Measurements from ENCODE around the gene FRY.

The FRY gene

GRCh38 chr13:32087955-32088747, 56.6 kb downstream of the FRY start:
- no peak for DNase-seq

DNA sequence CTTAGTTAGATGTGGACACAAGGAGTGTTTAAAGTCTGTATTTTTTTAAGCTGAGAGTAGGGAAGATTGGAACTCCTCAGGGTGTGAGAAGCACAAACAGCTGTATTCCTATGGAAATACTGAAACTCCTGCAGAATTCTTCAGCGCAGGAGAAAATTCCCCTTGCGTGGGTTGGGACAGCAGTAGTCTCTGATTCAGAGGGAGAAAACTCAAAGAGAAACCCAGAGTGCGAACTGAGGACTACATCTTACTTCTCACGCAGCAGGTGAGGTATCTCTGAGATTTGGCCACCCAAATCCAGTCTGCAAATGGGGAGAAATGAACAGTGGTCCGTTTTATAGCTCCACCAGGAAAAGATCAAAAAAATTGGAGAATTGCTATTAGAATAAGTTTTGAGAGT, 60.9 kb downstream of the FRY start:
- no peak for DNase-seq

DNA sequence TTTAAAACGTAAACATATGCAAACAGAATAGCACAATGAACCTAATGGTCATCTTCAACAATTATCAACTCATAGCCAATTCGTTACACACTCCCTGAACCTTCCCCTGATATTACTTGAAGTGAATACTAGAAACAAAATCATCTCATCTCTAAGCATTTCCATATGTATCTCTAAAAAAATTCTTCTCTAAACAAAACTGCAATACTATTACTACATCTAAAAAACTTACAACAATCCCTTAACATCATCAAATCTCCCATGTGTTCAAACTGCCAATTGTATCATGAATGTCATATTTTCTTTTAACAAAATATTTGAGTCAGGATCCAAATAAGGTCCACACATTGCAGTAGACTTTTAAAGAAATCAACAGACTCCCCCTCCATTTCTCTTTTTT, 61.4 kb downstream of the FRY start:
- no peak for DNase-seq

DNA sequence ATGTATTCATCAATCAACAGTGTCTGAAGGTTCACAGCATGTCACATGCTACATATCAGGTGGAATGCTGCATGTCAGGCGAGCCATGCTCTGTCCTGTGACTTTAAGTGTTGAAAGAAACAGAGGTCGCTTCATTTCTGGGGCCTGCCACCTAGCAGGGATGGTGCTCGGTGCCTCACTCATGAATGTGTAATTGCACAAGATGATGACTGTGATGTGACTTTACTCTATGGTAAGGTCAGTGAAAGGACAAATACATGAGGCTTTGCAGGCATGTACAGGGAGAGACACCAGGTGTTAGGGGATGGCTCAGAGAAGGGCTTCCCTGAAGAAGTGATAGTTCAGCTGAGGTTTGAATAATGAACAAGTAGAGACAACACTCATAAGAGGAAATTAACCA, 66.7 kb downstream of the FRY start:
- DNase-seq, result peak; percentile 25

GRCh38 chr13:32105653-32106313, 74.2 kb downstream of the FRY start:
- DNase-seq, result no peak

DNA sequence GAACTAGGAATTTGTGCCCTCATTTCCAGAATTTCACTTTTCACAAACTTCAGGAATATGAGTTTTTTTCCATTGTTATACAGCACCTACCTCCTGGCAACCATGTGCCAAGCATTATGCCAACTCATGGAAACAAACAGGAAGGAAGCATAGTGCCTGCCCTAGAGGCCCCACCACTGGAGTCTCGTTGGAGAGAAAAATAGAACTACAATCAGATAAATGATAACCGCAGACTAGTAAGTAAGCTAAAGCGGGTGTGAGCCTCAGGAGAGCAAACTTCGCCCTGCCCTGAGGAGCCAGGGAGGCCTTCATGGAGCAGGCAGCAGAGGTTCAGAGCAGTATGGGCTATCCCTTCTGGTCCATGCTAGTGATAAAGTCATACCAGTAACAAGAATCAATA, 75.9 kb downstream of the FRY start:
- DNase-seq, result no peak

- no peak for DNase-seq
Observed at GRCh38 chr13:32107973-32108372, 76.4 kb downstream of the FRY start.

DNA sequence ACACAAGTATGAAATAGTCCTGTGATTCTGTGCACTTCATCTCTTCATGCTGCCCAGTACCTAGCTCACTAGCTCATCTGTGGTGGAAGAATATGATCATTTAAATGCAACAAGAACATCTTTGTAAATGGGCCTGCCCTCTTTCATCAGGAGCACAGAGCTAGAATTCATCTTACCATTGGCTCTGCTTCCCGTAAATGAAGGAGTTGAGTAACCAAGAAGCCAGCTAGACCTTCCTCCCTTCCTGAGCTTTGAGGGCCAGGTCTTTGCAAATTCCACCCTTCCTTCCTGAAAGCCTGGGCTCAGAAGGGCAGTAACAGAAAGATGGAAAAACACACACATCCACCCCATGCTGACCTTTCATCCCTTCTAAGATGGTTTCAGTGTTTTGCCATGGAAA, 82.0 kb downstream of the FRY start:
- peak; percentile 15 for DNase-seq

DNA sequence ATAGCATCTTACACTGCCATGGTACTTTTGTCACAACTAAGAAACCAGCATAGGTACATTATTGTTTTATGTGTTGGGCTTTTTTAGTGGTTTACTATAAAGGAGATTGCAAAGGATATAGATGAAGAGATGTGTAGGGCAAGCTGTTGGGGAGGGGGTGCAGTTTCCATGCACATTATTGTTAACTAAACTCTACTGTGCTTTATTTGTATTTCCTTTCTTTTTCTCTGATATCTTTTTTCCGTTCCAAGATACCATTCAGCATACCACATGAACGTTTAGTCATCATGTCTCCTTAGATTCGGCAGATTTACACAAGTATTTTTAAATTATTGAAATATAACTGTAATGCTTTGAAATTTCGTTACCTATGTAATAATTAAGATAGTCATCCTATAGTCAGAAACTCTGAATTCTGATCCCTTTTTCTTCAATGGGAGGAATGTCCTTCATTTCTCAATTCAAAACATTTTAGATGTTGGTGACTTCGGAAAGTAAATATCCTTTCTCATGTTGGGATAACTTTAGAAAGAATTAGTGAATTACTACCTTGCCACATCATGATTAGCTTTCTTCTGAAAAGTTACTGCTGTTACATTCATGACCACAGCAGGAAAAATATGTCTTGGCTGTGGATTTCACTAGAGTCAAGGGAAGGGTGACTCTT, 82.8 kb downstream of the FRY start:
- DNase-seq, result peak; percentile 26

- peak; percentile 80 for DNase-seq
Observed at GRCh38 chr13:32115066-32115465, 83.5 kb downstream of the FRY start.

GRCh38 chr13:32116210-32116609, 84.6 kb downstream of the FRY start:
- peak; percentile 93 for DNase-seq

- DNase-seq, result peak; percentile 47
Observed at GRCh38 chr13:32117001-32117400, 85.4 kb downstream of the FRY start.

- DNase-seq, result peak; percentile 72
Observed at GRCh38 chr13:32117701-32118100, 86.1 kb downstream of the FRY start.

DNA sequence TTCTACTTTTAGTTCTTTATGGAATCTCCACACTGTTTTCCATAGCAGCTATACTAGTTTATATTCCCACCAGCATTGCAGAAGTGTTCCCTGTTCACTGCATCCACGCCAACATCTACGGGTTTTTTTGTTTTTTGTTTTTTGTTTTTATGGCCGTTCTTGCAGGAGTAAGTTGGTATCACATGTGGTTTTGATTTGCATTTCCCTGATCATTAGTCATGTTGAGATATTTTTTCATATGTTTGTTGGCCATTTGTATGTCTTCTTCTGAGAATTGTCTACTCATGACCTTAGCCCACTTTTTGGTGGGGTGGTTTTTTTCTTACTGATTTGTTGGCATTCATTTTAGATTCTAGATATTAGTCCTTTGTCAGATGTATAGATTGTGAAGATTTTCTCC, 89.7 kb downstream of the FRY start:
- no peak for DNase-seq

GRCh38 chr13:32124743-32125142, 93.2 kb downstream of the FRY start:
- peak; percentile 74 for DNase-seq

- peak; percentile 93 for DNase-seq
Observed at GRCh38 chr13:32125221-32125689, 93.7 kb downstream of the FRY start.

DNA sequence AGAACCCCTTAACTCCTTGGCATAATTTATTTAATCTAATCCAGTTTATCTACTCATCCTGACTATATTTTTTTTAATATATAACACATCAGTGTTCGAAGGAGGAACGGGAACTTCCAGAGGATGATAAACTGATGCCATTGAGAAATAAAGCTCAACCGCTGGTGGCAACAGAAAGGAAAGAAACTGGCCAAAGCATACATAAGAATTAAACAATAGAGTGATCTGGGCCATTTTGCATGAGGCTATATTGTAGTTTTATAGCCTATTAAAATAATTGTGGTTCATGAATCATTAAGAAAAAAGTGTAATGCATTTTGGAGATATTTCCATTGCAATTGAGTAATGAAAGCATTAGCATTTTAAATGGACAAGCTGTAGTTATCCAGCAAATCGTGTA, 94.2 kb downstream of the FRY start:
- DNase-seq, result peak; percentile 89

- DNase-seq, result peak; percentile 35
Observed at GRCh38 chr13:32126278-32126677, 94.7 kb downstream of the FRY start.

DNA sequence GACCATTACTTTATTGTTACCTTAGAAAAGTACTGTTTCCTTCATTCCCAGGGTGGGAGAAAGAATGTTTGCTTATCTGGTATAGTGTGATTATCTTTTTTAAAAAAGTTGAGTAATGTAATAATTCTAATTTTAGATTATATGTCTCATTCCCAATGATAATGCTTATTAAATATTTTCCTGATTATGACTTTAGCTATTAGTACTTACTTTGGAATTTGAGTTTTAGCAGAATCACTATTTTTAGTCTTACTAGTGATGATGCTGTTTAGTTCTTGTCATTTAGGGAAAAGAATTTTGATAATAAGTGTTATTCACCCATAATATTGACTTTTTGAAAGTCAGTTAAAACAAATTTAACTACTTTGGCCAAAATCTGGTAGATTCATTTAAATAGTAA, 95.2 kb downstream of the FRY start:
- DNase-seq, result no peak

DNA sequence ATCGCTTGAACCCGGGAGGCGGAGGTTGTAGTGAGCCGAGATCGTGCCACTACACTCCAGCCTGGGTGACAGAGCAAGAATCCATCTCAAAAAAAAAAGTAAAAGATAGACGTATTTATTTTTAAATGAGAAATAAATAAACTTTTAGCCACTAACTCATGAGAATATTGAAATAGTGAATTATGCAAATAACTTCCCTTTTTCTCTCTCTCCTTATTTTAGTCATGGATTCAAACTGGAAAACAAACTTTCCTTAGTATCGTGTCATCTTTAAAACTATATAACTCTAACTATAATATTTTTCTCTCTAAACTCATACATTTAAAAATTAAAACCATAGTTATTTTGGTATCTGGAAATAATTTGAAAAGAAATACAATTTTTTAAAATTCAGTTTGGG, 96.1 kb downstream of the FRY start:
- peak; percentile 49 for DNase-seq

DNA sequence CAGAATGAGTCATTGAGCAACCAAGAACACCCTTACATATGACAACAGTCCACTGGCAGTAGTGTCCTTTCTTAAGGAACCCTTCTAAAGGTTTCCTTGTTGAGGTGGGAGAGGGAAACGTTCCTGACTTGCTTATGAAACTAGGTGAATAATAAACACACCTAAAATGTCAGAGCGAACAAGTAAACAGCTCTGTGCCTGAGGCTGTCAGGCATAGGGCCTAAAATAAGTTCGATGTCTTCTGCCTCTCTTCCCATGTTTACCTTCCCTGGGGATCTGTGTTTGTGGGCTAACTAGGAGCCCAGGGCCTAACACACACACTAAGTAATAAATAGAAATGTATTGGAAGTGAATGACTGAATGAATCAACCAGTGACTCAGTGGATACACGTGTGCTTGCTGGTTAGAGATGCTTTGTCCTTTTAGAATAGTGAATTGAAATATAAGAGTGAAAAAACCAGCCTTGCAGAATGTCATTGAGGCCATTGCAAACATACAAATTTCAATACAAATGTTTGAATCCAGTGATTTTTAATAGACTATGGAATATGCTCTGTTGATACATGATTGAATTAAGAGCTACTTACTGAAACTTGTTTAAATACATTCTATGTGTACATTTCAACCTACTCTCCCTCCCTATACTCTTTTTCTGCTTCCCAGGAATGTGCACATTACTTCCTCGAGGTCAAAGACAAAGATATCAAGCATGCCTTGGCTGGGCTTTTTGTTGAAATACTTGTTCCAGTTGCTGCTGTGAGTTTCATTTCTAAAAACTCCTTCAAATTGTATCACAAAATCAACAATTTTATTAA, 102.9 kb downstream of the FRY start:
- DNase-seq, result no peak

DNA sequence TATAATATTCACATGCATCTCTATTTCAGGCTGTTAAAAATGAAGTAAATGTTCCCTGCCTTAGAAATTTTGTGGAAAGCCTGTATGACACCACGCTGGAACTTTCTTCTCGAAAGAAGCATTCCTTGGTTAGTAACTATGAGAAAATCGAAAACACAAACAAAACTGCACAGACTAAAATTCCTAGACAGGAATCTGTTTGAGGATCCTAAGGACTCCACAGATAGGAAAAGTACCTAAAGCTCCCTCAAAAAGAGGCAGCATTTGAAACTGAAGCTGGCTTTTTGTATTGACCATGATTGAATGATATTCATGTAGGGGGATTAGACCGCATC, 103.4 kb downstream of the FRY start:
- no peak for DNase-seq

GRCh38 chr13:32135655-32136054, 104.1 kb downstream of the FRY start:
- DNase-seq, result no peak

Measured in inflammatory macrophage treated with lipopolysaccharide for 4 hours (primary cell).